ENCODE measurements around the gene BPIFB4. TPM values are rescaled to one million over a fixed set of nuclear protein-coding genes. Genes with fewer than 3 reads are reported as not detected.
"Not testable (repeated sequence)": the region's sequence is repeated elsewhere in the genome, so short reads cannot be mapped to it uniquely, and the experiment has no call there.

BPIFB4 gene
- total RNA-seq, 2 donors from 2014 or later = not detected

DNA sequence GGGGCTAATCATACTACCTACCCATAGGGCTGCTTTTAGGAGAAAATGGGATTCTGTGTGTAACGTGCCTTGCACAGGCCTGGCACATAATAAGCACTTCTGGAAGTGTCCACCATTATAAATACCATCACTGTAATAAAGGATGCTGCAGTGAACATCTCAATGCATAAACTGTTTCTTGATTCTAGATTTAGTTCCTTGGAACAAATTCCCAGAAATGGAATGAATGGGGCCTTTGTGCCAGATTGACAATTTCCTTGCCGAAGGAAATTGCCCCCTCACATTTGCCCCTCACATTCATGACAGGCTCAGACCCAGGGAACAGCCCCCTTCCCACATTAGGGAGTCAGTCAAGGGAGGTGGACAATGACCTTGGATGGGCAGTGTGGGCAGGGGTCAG is 29.2 kb downstream of the BPIFB4 start:
- no peak for DNase-seq
- ATAC-seq = no peak
- intact Hi-C loops (cut with DNase I, micrococcal nuclease) = no loop called here

- no peak for DNase-seq
- no peak for ATAC-seq
- intact Hi-C loops (cut with DNase I, micrococcal nuclease) = no loop called here
These were observed 30.8 kb downstream of the BPIFB4 start for GRCh38 chr20:33110147-33110825.

DNA sequence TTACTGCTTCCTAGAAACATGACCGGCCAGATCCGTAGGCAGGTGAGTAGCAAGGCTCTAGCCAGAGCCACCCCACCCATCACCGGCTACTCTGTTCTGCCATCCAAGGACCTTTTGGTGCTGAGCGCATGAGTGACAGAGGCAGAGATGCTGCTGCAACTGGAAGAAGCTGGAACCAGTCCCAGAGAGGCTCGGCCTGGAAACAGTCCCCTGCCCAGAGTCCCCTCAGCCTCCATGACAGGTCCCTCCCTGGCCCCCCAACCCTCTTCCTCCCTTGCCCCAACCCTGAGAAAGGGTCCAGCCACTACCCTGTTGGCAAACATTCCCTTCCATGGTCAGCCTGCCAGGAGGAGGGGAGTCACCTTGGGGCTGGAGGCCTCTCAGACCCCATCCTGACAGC is 31.9 kb downstream of the BPIFB4 start:
- DNase-seq = no peak
- intact Hi-C loops (cut with DNase I, micrococcal nuclease) = no loop called here
- no peak for ATAC-seq

- ATAC-seq (no peak), DNase-seq (no peak)
- intact Hi-C loops (cut with DNase I, micrococcal nuclease) = no loop called here
These were observed 33.3 kb downstream of the BPIFB4 start for GRCh38 chr20:33112547-33113386.

- DNase-seq (no peak), ATAC-seq (no peak)
- intact Hi-C loops (cut with DNase I, micrococcal nuclease) = no loop called here
These were observed 34.0 kb downstream of the BPIFB4 start for GRCh38 chr20:33113387-33113908.

DNA sequence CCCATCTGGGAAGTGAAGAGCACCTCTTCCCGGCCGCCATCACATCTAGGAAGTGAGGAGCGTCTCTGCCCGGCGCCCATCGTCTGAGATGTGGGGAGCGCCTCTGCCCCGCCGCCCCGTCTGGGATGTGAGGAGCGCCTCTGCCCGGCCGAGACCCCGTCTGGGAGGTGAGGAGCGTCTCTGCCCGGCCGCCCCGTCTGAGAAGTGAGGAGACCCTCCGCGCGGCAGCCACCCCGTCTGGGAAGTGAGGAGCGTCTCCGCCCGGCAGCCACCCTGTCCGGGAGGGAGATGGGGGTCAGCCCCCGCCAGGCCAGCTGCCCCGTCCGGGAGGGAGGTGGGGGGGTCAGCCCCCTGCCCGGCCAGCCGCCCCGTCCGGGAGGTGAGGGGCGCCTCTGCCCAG is 36.1 kb downstream of the BPIFB4 start:
- DNase-seq; intact Hi-C loops (cut with DNase I, micrococcal nuclease); ATAC-seq: not testable (repeated sequence)

GRCh38 chr20:33119725-33120720 is 40.6 kb downstream of the BPIFB4 start:
- DNase-seq (no peak), ATAC-seq (no peak)

GRCh38 chr20:33120934-33121333 is 41.5 kb downstream of the BPIFB4 start:
- no peak for ATAC-seq
- intact Hi-C loops (cut with DNase I, micrococcal nuclease) = no loop called here
- DNase-seq = no peak

More at GRCh38 chr20:33119725-33120720, 40.6 kb downstream of the BPIFB4 start:
- intact Hi-C loops (cut with DNase I, micrococcal nuclease) = no loop called here

DNA sequence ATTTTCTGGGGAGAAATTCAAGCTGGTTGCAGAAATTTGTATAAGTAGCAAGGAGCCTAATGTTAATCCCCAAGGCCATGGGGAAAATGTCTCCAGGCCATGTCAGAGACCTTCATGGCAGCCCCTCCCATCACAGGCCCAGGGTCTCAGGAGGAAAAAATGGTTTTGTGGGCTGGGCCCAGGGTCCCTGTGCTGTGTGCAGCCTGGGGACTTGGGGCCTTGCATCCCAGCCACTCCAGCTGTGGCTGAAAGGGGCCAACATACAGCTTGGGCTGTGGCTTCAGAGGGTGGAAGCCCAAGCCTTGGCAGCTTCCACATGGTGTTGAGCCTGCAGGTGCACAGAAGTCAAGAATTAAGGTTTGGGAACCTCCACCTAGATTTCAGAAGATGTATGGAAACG is 42.9 kb downstream of the BPIFB4 start:
- intact Hi-C loops (cut with DNase I, micrococcal nuclease); ATAC-seq; DNase-seq: not testable (repeated sequence)

DNA sequence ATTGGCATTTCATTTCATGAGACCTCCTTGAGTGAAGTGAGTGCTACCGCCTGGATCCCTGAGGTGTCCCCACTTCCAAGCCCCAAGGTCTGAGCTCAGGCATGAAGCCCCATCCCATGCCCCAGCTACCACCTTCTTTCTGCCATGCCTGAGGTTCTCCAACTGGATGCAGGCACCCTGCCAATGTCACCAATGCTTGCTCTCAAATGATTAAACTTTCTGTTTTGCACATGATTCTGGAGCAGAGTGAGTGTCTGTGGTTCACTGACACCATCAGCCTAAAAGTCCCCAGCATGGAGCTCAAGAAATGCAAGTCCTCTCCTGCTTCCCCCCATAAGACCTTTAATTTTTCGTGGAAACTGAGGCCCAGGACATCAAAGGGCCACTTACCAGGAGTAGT is 44.8 kb downstream of the BPIFB4 start:
- DNase-seq = no peak
- intact Hi-C loops (cut with DNase I, micrococcal nuclease) = no loop called here
- ATAC-seq = no peak

GRCh38 chr20:33124994-33125393 is 45.6 kb downstream of the BPIFB4 start:
- DNase-seq = no peak
- intact Hi-C loops (cut with DNase I, micrococcal nuclease) = no loop called here
- ATAC-seq = no peak

GRCh38 chr20:33125983-33126382 is 46.5 kb downstream of the BPIFB4 start:
- DNase-seq (no peak), ATAC-seq (no peak)
- intact Hi-C loops (cut with DNase I, micrococcal nuclease) = no loop called here

- intact Hi-C loops (cut with DNase I, micrococcal nuclease) = no loop called here
- no peak for ATAC-seq
- no peak for DNase-seq
These were observed 48.1 kb downstream of the BPIFB4 start for GRCh38 chr20:33127422-33128097.

DNA sequence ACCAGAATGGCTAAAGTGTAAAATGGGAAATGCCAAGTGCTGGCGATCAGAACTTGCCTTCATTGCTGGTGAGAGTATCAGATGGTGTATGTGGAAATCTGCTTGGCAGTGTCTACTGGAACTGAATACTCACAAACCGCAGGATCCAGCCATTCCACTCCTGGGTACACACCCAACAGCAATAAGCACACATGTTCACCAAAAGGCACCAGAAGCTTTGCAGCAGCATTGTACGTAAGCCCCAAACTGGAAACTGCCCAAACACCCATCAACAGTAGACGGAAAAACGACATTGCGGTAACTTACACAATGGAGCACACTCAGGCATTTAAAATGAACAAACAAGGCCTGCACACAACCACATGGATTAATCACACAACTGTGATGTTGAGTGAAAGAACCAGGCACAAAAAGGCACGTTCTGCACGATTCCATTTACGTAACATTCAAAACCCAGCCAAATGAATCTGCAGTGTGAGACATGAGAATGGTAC is 51.2 kb downstream of the BPIFB4 start:
- no peak for ATAC-seq
- intact Hi-C loops (cut with DNase I, micrococcal nuclease) = no loop called here

GRCh38 chr20:33131949-33132473 is 52.6 kb downstream of the BPIFB4 start:
- intact Hi-C loops (cut with DNase I, micrococcal nuclease) = no loop called here
- ATAC-seq (no peak), DNase-seq (no peak)

More for the DNA sequence above, 51.2 kb downstream of the BPIFB4 start:
- DNase-seq = no peak

DNA sequence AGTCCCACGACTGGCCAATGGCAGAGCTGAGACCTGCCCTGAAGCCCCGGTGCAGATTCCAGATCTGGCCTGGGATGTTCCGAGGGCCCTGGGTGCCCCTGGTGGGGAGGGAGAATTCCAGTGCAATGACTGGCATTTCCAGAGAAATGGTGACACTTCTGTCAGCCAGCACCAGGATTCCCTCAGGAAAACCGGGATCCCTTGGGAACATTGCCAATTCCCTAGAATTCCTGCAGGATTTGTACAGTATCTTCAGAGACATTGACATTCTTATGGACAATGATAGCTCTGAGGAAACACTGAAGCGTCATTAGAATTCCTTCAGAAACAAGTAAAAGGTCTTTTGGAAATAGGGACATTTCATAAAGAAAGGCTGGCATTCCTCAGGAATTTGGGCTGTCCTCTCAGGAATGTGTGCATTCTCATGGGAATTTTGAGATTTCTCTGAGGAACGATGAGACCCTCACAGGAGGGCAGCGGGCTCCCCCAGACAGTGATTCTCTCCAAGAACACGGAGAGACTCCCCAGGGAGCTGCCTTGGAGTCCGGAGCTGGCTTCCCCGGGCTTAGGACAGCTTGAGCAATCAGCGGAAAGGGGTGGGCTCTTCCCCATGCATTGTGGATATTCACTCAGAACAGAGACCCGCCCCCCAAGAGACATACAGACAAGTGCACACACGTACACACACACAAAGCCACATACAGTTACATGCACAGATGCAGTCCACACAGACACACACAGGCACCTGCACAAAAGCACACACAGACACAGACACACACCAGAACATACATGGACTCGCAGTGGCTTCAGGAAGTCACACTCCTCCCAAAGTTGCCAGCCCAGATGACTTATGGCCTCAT is 53.3 kb downstream of the BPIFB4 start:
- intact Hi-C loops (cut with DNase I, micrococcal nuclease) = no loop called here
- DNase-seq (no peak), ATAC-seq (no peak)

GRCh38 chr20:33133373-33133941 is 54.0 kb downstream of the BPIFB4 start:
- intact Hi-C loops (cut with DNase I, micrococcal nuclease) = no loop called here
- DNase-seq (no peak), ATAC-seq (no peak)
